HG02678 (cell line): ENCODE results near the gene MAJIN.
"Not testable (repeated sequence)": the region's sequence is repeated elsewhere in the genome, so short reads cannot be mapped to it uniquely, and the experiment has no call there.

Experiments used
- ATAC-seq: cut with Tn5 transposase; IDR thresholded peaks from one replicate; pipeline ENCODE4 v1.9.1; 2021; ENCODE audit warnings: mild to moderate bottlenecking, moderate library complexity; ENCODE audit not compliant: unreplicated experiment

Gene MAJIN

DNA sequence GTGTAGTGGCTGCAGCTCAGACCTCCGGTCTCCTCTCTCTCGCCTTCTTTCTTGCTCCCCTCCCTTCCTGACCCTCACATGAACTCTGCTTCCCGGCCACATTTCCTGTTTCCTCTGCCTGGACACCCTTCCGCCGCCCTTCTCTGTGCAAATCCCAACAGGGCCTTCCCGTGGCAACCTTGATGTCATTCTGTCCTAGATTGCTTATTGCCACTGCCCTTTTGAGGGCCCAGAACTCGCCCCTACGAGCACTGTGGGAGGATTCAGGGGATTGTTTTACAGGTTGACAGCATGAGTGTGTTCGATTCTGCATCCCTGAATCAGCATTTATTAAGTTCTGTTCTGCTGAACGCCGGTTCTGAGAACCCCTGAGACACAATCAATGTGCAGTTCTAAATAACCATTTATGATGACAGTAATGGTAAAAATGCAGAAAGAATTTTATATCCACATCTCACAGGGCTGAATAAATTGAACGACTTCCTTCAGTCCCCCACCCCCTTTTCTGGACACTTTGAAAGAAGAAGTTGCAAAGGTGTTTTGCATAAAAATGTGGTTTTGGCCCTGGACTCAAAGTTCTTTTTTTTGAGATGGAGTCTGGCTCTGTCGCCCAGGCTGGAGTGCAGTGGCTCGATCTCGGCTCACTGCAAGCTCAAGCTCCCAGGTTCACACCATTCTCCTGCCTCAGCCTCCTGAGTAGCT, 18.5 kb upstream of the MAJIN start:
- ATAC-seq, result no peak

DNA sequence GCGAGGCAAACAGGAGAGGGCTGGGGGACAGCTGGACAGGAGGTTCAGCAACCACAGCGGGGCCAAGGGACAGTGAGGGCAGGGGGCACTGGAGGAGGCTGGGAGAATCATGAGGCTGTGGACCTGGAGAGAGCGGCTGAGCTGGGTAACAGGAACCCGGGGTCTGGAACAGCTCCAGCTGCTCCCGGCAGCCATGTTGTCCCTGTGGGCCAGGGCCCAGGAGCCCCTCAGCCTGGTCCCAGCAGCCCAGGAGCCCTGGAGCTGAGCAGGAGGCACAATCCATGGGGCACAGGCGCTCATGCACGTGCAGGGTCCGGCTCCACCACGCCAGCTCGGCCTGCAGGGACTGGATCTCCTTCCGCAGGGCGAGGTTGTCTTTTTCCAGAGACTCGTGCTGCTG, 17.5 kb upstream of the MAJIN start:
- no peak for ATAC-seq

DNA sequence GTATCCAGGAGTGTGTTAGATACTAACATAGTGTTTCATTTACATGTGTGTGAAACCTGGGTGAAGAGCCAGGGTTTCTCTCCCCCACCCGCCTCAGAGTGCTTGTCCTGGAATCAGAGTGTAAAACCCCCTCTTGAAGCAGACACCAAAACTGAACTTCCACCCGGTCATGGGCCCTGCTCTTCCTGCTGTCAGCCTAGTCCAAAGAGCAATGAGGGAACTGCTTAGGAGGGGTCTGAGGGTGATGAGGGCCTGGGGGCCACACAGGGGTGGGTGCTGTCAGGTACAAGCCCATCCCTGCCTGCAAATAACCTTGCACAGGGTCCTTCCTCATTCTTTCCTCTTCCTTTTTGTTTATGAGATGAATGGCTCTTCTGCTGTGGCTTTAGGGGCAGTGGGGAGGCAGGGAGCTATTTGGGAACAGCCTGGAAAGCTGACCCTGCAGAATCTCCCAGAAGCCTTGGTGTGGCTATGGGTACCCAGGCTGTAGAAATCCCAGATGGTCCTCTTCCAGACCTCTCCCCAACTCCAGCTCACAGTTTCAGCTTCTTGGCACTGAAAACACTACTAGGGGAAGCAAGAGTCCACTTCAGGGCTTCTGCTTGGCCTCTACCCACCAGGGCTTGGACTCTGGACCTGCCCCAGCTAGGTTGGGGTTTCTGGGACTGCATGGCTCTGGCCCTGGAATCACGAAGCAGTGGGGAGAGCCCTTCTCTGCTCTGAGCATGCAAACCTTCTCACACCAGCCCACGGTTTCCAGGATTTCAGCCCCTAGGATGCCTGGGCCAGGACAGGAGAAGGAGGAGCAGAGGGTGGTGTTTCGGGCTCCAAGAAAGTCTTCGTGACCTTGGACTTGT, 16.3 kb upstream of the MAJIN start:
- ATAC-seq, result no peak

DNA sequence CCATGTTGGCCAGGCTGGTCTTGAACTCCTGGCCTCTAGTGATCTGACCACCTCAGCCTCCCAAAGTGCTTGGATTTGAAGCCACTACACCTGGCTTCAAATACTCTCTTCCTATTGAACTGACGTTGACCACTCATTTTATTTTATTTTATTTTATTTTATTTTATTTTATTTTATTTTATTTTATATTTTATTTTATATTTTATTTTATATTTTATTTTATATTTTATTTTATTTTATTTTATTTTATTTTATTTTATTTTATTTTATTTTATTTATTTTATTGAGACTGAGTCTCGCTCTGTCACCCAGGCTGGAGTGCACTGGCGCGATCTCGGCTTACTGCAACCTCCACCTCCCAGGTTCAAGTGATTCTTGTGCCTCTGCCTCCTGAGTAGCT, 11.4 kb upstream of the MAJIN start:
- not testable (repeated sequence) for ATAC-seq

DNA sequence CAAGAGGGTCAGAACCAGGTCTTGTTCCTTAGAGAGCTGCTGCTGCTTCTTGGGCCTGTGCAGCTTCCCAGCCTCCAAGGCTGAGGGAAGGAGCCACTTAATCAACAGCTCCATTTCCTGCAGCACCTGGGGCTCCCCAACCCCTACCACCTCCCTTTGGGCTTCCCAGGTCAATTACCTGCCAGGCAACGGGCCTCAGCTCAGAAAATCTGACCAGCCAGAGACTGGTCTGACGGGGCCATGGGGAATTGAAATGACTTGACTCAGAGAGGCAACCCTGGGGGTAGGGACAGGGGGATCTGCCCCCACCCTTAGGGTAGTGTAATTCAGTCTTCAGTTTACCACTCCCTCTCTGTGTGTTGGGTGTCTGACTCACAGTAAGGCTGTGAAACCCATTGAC, 4.7 kb upstream of the MAJIN start:
- no peak for ATAC-seq

DNA sequence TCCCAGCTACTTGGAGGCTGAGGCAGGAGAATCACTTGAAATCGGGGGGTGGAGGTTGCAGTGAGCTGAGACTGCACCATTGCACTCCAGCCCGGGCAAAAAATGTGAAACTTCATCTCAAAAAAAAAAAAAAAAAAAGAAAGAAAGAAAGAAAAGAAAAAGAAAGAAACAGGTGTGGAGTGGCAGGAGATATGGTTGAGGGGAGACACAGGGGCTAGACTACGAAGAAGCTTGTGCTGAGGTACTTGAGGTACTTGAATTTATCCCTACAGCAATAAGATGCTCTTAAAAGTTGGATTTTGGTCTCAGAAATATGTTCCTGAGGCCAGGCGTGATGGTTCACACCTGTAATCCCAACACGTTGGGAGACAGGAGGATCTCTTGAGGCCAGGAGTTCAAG, 2.2 kb upstream of the MAJIN start:
- no peak for ATAC-seq

DNA sequence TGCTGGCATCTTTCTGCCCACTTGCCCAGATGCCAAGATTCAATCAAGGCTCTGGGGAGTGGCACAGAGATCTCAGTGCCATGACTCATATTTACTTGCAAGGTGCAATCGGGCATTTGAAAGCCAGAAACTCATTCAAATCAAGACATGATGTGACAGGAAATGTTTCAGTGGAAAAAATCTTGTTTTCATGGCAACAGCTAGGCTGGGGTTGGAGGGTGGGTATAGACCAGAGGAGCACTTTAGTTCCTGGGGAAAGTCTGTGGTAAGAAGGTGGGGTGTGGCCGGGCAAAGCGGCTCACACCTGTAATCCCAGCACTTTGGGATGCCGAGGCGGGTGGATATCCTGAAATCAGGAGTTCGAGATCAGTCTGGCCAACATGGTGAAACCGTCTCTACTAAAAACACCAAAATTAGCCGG, 1.2 kb downstream of the MAJIN start:
- no peak for ATAC-seq

DNA sequence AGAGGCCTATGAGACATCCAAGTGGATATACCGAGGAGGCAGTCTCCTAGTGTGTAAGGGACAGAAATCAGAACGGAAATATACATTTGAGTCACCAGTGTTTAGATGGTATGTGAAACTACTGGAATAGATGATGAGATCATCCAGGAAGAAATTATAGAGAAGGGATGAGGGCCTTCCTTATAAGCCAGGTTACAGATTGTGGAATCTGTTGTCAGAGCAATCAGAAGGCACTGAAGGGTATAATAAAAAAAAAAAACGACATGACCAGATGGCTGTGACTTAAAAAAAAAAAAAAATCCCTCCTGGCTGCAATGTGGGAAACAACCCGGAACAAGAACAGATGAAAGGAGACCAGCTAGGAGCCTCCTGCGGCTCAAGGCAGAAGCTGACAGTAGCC, 2.7 kb downstream of the MAJIN start:
- no peak for ATAC-seq

DNA sequence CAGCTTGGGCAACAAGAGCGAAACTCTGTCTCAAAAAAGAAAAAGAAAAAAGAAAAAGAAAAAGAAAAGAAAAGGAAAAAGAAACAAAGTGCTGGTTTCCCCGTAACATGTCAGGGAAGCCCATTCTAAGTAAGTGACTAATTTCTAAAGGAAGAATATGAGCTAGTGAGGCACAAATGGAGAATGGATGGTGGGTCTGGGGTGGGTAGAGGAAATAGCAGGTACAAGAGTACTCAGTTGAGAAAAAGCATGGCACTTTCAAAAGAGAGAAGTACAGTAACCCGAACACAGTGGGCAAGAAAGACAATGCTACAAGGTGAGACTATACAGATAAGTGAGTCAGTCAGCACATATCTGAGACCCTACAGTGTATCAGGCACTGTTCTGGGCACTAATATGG, 4.5 kb downstream of the MAJIN start:
- ATAC-seq, result no peak

DNA sequence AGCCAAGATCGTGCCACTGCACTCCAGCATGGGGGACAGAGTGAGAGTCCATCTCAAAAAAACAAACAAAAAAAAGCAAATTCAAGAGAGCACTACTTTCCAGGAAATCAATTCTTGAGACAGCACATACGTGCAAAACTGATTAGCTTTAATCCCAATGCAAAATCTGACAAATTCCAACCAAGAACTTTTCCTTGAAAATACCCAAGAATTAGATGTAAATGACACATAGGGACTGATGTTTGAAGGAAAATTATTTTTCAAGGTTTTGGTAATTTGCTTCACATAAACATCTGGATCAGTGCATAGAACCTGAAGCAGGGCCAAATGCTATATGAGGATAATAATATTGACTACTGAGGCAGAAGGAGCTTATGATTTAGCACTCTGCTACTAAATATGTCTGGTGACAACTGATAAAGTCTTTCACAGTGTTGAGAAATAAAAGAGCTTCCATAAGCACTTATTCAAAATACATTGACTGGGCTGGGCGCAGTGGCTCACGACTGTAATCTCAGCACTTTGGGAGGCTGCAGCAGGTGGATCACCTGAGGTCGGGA, 8.8 kb downstream of the MAJIN start:
- ATAC-seq, result no peak

DNA sequence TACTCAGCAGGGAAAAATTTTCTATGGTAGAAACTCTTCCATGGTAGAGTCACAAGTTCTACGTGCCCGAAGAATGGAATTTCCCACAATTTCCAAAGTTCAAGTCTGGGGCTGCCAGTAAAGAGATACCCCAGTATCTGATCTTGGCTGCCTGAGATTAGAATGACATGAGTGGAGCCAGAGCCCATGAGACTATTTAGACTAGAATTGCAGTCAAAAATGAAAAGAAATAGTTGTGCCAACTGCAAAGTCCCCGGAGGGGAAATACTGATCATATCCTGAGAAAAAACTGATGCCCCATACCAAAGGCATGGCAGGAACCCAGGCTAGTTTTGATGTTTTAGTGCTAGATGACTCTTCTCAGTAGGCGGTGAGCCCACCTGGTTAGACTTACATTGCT, 11.2 kb downstream of the MAJIN start:
- ATAC-seq, result no peak

DNA sequence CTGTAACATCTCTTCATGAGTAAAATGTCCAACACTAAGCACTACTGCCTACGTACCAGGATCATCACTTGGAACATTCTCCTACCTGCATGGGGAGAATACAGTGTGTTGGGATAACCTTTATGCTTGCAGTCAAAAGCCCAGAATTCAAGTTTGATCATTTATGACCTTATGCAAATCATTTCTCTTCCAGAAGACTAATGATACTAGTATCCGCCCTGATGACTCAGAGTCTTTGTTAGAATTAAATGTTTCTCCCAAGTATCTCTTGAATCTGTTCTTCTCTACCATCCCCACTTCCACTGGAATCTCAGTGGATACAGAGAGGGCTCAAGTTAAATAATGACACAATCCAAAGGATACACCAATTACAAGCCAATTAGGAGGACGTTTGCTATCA, 12.4 kb downstream of the MAJIN start:
- ATAC-seq, result no peak

DNA sequence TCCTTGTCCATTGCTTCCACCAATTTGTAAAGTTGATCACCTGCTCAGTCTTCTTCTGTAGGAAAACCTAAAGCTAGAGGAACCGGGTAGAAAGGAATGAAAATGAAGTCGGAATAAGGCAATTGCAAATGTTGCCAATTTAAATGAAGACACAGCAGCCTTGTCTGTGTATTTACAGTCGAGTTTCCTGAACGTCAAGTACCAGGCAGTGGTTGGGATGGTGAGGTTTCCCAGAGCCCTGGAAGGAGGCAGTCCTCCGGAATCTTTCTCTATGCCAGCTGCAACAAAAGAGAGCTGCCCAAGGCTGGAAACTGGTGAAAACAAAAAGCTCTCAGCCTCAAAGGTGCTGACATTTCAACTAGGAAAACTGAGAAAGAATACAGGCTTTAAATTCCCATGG, 17.7 kb downstream of the MAJIN start:
- no peak for ATAC-seq

DNA sequence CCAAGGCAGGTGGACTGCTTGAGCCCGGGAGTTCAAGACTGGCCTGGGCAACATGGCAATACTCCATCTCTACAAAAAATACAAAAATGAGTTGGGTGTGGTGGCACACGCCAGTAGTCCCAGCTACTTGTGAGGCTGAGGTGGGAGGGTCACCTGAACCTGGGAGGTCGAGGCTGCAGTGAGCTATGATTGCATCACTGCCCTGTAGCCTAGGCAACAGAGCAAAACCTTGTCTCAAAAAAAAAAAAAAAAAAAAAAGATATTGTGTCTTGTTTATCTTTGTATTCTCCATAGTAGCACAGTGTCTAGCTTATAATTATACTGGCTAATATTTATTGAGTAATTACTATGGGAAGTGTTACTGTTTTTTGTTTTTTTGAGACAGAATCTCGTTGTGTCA, 20.4 kb downstream of the MAJIN start:
- ATAC-seq, result no peak

DNA sequence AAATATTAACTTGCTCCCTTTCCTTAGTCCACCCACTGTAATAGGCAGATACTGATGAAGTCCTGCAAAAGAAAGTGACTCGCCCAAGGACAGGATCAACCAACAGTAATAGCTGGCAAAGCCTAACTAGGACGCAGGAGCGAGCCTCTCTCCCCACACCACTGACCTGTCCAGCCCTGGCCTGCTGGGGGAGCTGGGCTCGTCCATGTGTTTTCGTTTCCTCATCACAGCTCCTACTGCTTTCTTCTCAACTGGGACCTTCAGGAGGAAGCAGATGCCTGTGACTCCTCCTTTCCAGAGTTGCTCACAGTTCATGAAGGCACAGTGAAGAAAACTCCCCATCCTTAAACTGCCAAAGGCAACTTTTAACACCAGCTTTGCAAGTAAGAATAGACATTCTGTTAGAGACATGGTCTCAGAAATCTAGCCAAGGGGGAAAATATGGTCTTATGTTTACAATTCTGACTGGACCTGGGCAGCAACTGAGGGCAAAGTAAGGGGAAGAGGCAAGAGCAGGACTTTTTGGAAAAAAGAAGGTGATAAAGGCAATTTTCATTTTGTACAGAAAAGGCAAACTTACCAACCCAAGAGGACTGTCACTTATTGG, 24.6 kb downstream of the MAJIN start:
- ATAC-seq, result no peak

DNA sequence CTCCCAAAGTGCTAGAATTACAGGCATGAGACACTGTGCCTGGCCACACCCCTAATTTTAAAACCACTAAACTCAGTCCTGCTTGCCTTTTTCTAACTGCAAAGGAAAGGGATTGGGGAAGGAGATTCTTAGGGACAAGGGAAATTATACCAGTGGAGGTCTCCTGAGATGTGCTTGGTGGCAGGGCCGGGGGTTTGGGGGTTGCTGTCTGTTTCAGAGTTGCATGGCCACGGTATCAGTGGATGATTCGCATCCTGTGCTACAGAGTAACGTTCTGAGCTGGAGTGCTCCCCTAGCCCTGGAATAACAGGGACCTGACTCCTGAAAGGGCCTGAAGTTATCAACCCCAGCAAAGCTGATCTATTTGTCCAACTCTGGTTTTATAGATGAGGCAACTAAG, 35.4 kb downstream of the MAJIN start:
- ATAC-seq, result no peak

DNA sequence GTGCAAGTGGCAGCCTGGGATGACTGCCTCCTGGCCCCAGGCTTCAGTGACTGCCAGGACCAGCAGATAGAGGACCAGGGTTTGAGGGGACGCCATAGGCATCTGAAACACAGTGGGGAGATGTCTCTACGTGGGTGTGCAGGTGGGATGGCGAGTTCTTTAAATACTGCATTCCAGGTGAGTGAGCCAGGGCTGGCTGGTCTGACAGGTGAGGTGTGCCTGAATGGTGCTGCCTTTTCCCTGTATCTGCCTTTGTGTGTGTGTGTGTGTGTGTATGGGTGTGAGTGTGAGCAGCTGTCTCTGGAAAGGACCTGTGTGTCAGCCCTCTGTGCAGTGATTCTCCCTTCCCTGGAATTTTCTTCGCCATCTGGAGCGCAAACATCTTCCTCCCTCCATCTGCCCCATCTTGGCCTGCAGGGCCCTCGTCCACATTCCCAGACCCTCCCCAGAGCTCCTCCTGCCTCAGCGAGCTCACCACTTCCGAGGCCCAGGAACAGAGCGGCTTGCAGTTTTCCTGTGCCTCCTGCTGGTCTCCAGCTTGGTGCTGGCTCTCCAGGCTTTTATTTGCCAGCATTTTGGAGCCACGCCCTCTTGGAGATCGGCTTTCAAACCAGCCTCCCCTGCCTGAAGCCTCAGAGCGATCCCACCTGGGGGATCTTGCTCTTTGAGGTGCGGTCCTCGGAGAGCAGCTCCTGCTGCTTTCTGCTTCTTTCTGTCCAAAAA, 36.4 kb downstream of the MAJIN start, which contains the start of gene GPHA2:
TSS of gene GPHA2 (minus strand) at position 535 of the 723 bp plus-strand sequence. CDS start at position 102, 433 bp downstream.
- no peak for ATAC-seq

DNA sequence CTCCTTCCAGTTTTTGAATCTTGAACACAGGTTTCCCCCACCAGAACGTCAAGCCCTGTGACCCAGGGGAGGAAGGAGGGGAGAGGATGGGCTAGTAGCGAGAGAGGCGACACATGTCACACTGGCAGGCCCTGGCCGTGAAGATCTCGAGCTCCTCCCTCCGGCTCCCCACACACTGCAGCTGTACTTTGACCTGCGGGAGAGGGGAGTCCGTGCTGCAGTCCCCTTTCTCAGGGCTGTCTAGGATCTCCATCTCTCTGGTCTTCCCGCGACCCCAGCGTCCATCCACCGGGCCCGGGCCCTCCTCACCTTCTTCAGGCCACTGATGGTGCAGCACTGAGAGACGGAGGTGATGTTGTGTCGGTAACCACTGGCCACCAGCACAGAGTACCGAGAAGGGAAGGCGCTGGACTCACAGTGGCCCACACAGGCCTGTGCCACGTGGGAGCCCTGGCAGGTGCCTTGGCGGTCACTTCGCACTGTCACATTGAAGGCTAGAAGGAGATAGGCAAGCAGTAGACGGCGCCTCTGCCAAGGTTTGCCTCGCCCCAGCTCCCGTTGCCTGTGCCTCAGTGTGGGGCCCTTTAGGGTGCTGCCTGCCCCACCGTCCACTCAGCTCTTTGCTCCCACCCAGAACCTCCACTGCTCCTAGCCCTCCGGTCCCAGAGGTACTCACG, 37.1 kb downstream of the MAJIN start:
- ATAC-seq, result no peak

DNA sequence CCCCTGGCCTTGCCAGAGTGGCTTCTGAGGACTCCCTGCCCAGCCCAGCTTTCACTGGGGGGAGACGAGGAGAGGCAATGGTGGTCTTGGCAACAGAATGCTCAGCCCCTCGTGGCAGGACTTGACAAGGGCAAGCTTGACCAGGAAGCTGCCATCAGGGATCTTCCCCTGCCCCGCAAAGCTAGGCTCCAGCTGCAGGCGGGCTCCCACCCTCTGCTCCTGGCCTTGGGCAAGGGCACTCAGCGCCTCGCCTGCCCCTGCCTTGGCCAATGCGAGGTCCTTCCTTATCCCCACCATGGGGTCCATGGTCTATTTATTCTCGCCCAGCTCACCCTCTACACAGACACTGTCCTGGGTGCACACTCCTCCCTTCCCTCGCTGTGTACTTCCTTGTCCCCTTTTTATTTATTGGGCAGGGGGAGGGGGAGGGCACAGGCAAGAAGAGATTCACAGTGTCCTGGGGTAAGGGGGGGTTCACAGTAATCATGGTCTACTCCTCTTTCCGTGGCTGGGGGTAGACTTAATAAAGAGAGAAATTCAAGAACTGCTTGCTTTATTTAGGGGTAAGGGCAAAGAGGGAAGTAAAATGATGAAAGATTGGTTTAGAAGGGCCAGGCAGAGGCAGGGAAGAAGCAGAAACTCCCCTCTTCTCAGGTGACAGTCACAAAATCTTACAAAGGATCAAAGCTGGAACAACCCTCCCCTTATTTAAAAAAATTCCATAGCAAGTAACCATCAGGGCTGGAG, 37.8 kb downstream of the MAJIN start:
- ATAC-seq, result no peak
